Lung (tissue), 12 donors: ENCODE measurements around the gene RNASEH2A. TPM values are rescaled to one million over a fixed set of nuclear protein-coding genes. Genes with fewer than 3 reads are reported as not detected.

Experiments
- ATAC-seq: fragments of 200-7000 bp; cut with Tn5 transposase; one replicate; pipeline ENCODE4 v1.9.1; 2020; ENCODE audit warnings: moderate number of reproducible peaks; ENCODE audit not compliant: insufficient read depth, low FRiP score
- DNase-seq, 3 donors: peaks; one replicate each; pipeline ENCODE4 v3.0.0-alpha.2; 2013 to 2017
- H3K27ac ChIP-seq, 2 donors: one replicate each; pipeline ENCODE4 v1.5.1; 2013; ENCODE audit warnings: mild to moderate bottlenecking in 2 of 2, moderate library complexity in 2 of 2, control low read depth in 1 of 2, inconsistent platforms in 1 of 2, low read depth in 1 of 2, low read length in 1 of 2
- H3K27me3 ChIP-seq, 3 donors: one replicate each; pipeline ENCODE4 v1.5.1; 2013; ENCODE audit warnings: low read length in 2 of 3; ENCODE audit not compliant: control insufficient read depth in 3 of 3, insufficient read depth in 3 of 3
- H3K36me3 ChIP-seq, 4 donors: one replicate each; pipeline ENCODE4 v1.5.1; 2013; ENCODE audit warnings: low read length in 4 of 4, mild to moderate bottlenecking in 1 of 4, moderate library complexity in 1 of 4; ENCODE audit not compliant: control insufficient read depth in 4 of 4, insufficient read depth in 4 of 4
- H3K4me1 ChIP-seq, 5 donors: one replicate each; pipeline ENCODE4 v1.5.1; 2013; ENCODE audit warnings: low read length in 5 of 5, mild to moderate bottlenecking in 2 of 5, moderate library complexity in 1 of 5; ENCODE audit not compliant: control insufficient read depth in 5 of 5, insufficient read depth in 5 of 5
- H3K4me3 ChIP-seq: one replicate; pipeline ENCODE4 v1.5.1; 2013; ENCODE audit warnings: mild to moderate bottlenecking, control low read depth, moderate library complexity
- H3K9ac ChIP-seq, 2 donors: one replicate each; pipeline ENCODE4 v1.5.1; 2013; ENCODE audit warnings: low read length in 2 of 2, control low read depth in 1 of 2; ENCODE audit not compliant: insufficient read depth in 1 of 2
- H3K9me3 ChIP-seq, 4 donors: one replicate each; pipeline ENCODE4 v1.5.1; 2013; ENCODE audit warnings: low read length in 3 of 4, mild to moderate bottlenecking in 1 of 4, moderate library complexity in 1 of 4; ENCODE audit not compliant: control insufficient read depth in 4 of 4, insufficient read depth in 3 of 4
- WGBS, 2 donors: extraction: QIAGEN DNeasy Blood & Tissue Kit; methylation state at CpG; one replicate each; pipeline ENCODE4 v1.1.7; 2013; 5-methylcytosine and 5-hydroxymethylcytosine counted together
- polyA plus RNA-seq, 2 donors: library from polyadenylated mRNA; stranded (reverse); fragments of 200-250 nt; gene quantifications; one replicate each; pipeline ENCODE4 v1.2.1, GENCODE V29; 2013
- total RNA-seq, 2 donors: library from RNA; depleted of rRNA in 1 of 2; stranded (reverse); fragments of >200 nt in 1 of 2; gene quantifications; one replicate each; pipeline ENCODE4 v1.2.1, GENCODE V29; 2014 to 2021
- TF ChIP-seq, protein P1 (sequence below): IDR thresholded peaks from 2 replicates; pipeline ENCODE4 v1.5.1; 2012; ENCODE audit warnings: mild to moderate bottlenecking; ENCODE audit errors: control extremely low read depth, extremely low read depth
- donor health status: control.
- donor health status: control.
- donor health status: Bipolar disorder and iron deficiency.
- donor health status: healthy.
- donor health status: DM: yes; HTN: yes; CAD: no.

The RNASEH2A gene
- total and polyA plus RNA-seq, 4 donors = 7.3 to 16.1 (median 9.3) TPM

DNA sequence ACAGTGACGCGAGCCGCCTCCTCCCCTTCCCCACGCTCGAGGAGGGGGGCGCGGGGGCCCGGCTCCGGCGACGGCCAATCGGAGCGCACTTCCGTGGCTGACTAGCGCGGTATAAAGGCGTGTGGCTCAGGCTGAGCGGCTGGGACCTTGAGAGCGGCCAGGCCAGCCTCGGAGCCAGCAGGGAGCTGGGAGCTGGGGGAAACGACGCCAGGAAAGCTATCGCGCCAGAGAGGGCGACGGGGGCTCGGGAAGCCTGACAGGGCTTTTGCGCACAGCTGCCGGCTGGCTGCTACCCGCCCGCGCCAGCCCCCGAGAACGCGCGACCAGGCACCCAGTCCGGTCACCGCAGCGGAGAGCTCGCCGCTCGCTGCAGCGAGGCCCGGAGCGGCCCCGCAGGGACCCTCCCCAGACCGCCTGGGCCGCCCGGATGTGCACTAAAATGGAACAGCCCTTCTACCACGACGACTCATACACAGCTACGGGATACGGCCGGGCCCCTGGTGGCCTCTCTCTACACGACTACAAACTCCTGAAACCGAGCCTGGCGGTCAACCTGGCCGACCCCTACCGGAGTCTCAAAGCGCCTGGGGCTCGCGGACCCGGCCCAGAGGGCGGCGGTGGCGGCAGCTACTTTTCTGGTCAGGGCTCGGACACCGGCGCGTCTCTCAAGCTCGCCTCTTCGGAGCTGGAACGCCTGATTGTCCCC, 14.9 kb upstream of the RNASEH2A start, which contains the start of gene JUNB:
TSS of gene JUNB (plus strand) at position 142 of the 706 bp plus-strand sequence. CDS start at position 428, 286 bp downstream.
- H3K4me3 ChIP-seq = peak within 1 kb of the TSS; percentile 95
- peak; percentile 97 to 98 (median 98) for DNase-seq
- peak; percentile 42 for ATAC-seq
- peak within 1 kb of the TSS; percentile 63 to 85 for H3K9ac ChIP-seq
- TF ChIP-seq, protein P1, sequence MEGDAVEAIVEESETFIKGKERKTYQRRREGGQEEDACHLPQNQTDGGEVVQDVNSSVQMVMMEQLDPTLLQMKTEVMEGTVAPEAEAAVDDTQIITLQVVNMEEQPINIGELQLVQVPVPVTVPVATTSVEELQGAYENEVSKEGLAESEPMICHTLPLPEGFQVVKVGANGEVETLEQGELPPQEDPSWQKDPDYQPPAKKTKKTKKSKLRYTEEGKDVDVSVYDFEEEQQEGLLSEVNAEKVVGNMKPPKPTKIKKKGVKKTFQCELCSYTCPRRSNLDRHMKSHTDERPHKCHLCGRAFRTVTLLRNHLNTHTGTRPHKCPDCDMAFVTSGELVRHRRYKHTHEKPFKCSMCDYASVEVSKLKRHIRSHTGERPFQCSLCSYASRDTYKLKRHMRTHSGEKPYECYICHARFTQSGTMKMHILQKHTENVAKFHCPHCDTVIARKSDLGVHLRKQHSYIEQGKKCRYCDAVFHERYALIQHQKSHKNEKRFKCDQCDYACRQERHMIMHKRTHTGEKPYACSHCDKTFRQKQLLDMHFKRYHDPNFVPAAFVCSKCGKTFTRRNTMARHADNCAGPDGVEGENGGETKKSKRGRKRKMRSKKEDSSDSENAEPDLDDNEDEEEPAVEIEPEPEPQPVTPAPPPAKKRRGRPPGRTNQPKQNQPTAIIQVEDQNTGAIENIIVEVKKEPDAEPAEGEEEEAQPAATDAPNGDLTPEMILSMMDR = no peak
- H3K27ac ChIP-seq = peak within 1 kb of the TSS; percentile 98 to 100
- WGBS, 2 donors = 0 to 1% methylated on average over 73 of the region's 73 CpGs
- peaks cover 0 to 64% (median 21%) of the 10 kb centered on the region in 5 donors for H3K4me1 ChIP-seq
- H3K27me3 ChIP-seq = no peaks in the 10 kb centered on the region
- H3K36me3 ChIP-seq = no peaks in the 10 kb centered on the region
- no peaks in the 10 kb centered on the region for H3K9me3 ChIP-seq

DNA sequence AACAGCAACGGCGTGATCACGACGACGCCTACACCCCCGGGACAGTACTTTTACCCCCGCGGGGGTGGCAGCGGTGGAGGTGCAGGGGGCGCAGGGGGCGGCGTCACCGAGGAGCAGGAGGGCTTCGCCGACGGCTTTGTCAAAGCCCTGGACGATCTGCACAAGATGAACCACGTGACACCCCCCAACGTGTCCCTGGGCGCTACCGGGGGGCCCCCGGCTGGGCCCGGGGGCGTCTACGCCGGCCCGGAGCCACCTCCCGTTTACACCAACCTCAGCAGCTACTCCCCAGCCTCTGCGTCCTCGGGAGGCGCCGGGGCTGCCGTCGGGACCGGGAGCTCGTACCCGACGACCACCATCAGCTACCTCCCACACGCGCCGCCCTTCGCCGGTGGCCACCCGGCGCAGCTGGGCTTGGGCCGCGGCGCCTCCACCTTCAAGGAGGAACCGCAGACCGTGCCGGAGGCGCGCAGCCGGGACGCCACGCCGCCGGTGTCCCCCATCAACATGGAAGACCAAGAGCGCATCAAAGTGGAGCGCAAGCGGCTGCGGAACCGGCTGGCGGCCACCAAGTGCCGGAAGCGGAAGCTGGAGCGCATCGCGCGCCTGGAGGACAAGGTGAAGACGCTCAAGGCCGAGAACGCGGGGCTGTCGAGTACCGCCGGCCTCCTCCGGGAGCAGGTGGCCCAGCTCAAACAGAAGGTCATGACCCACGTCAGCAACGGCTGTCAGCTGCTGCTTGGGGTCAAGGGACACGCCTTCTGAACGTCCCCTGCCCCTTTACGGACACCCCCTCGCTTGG, 14.1 kb upstream of the RNASEH2A start:
- H3K9ac ChIP-seq = peak overlapping the region; percentile 63 to 85
- H3K4me1 ChIP-seq = peaks cover 0 to 58% (median 21%) of the 10 kb centered on the region in 5 donors
- no peak for ATAC-seq
- peak; percentile 72 to 77 (median 76) for DNase-seq
- peaks cover 0 to 4% (median 0%) of the 10 kb centered on the region in 4 donors for H3K36me3 ChIP-seq
- TF ChIP-seq, protein P1 = no peak
- no peaks in the 10 kb centered on the region for H3K27me3 ChIP-seq
- 0% methylated on average over 73 to 84 of the region's 84 CpGs for WGBS, 2 donors
- H3K4me3 ChIP-seq = peak overlapping the region; percentile 95
- H3K27ac ChIP-seq = peak overlapping the region; percentile 98 to 100
- H3K9me3 ChIP-seq = no peaks in the 10 kb centered on the region

DNA sequence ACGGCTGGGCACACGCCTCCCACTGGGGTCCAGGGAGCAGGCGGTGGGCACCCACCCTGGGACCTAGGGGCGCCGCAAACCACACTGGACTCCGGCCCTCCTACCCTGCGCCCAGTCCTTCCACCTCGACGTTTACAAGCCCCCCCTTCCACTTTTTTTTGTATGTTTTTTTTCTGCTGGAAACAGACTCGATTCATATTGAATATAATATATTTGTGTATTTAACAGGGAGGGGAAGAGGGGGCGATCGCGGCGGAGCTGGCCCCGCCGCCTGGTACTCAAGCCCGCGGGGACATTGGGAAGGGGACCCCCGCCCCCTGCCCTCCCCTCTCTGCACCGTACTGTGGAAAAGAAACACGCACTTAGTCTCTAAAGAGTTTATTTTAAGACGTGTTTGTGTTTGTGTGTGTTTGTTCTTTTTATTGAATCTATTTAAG, 13.5 kb upstream of the RNASEH2A start:
- DNase-seq = no peak
- TF ChIP-seq, protein P1 = no peak
- H3K27ac ChIP-seq = peak overlapping the region; percentile 98 to 100
- WGBS, 2 donors = 0% methylated on average over 19 to 22 of the region's 22 CpGs
- peaks cover 0 to 4% (median 0%) of the 10 kb centered on the region in 4 donors for H3K36me3 ChIP-seq
- no peaks in the 10 kb centered on the region for H3K9me3 ChIP-seq
- H3K4me3 ChIP-seq = peak overlapping the region; percentile 95
- peak overlapping the region; percentile 63 to 85 for H3K9ac ChIP-seq
- ATAC-seq = no peak
- peaks cover 0 to 52% (median 21%) of the 10 kb centered on the region in 5 donors for H3K4me1 ChIP-seq
- no peaks in the 10 kb centered on the region for H3K27me3 ChIP-seq
